Sciatic nerve (tissue), 2 donors: Measurements from ENCODE around the gene ZNF574. TPM values are rescaled to one million over a fixed set of nuclear protein-coding genes. Genes with fewer than 3 reads are reported as not detected.

ENCODE experiments used
- ATAC-seq: fragments of 200-7000 bp; cut with Tn5 transposase; one replicate; pipeline ENCODE4 v1.9.1; 2020; ENCODE audit warnings: mild to moderate bottlenecking, moderate library complexity
- DNase-seq: peaks from one replicate; pipeline ENCODE4 v3.0.0-alpha.2; 2020; ENCODE audit warnings: low spot score
- intact Hi-C: fragments of 100-400 bp; cut with DNase I; formaldehyde crosslinking; loops from one replicate; pipeline ENCODE4 v1.14.2; 2022
- total RNA-seq: library from RNA; stranded (reverse); fragmentation: NEBNext Ultra II Directional; extraction: Animal tissue kit (Norgen Biotek cat#: 25700); gene quantifications from one replicate; pipeline ENCODE4 v1.2.1, GENCODE V29; 2021
- donor health status: DM: no; HTN: no; CAD: no.
- donor health status: DM: no; HTN: no; CAD: no.

ZNF574 gene
- total RNA-seq, 1 donor from 2014 or later: 13.2 TPM

DNA sequence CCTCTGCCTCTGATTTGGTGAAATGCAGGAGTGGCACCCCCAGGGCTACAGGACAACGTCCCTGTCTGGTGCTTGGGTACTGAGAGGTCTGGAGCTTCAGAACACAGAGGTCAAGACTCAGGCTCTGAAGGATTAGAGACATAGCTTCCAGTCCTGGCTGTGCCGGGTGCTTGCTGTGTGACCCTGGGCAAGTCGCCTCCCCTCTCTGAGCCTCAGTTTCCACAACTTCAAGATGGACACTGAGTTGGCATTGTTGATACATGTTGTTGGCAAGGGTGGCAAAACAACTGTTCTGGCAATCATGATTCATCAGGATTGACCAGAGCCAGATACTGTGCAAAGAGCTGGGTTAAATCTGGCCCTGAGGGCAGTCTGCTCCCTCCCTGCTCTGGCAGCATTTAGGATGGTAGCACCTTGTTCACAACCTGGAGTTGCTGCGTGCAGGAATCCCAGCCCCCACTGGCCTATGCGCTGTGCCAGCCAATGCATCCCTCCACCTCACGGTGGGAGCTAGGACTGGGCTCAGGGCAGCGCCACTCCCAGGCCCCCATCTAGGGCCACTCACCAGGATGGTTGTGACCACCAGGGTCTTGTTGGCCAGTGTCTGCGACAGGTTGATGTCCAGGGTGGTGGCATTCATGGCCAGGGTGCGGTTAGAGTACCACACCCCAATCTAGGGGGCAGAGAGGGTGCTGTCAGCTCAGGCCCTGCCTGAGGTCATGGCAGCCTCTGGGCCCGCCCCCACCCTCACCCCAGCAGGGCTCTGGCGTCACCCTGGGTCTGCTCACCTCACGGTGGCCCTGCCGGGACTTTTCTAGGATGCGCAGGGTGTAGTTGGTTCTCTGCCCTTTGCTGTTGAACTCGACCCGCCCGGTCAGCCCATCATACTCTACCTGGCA lies 22.7 kb upstream of the ZNF574 start:
- ATAC-seq: no peak
- no peak for DNase-seq
- intact Hi-C loops: no loop called here

GRCh38 chr19:42054205-42054604 lies 21.8 kb upstream of the ZNF574 start:
- ATAC-seq: no peak
- intact Hi-C loops: no loop called here
- DNase-seq: no peak

DNA sequence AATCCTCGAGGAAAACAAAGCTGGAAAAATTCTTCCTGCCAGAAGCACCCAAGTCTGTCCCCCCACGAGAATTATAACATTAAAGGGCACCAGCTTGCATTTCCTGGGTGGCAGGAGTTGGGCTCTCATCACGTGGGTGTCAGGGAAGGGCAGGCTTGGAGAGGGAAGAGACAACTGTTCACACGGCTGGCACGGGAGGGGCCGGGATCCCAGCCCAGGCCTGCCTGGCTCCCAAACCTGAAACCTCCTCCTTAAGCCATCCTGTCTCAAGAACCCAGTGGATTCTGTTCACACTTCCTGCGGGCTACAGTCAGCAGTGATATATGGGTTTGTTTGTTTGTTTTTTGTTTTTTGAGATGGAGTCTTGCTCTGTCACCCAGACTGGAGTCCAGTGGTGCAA lies 18.1 kb upstream of the ZNF574 start:
- no peak for ATAC-seq
- intact Hi-C loops: no loop called here
- no peak for DNase-seq

DNA sequence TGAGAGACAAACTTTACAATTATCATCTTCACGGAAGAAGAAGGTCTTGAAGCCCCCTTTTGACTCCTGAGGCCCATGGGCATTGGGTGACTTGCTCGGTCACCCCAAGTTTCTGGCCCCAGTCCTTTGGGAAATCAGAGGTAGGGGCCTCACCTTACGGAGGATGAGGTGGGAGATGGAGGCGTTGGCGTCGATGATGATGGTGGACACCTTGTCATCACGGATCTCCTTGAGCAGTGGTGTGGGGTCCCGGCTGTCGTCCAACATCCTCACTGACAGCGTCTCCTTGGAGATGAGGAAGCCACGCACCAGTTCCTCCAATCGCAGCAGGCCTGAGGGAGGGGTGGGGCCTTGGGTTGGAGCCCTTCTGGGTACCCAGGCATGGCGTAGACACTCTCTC lies 16.8 kb upstream of the ZNF574 start:
- intact Hi-C loops: no loop called here
- ATAC-seq (no peak), DNase-seq (no peak)

- DNase-seq (no peak), ATAC-seq (no peak)
- intact Hi-C loops: no loop called here
Measured at GRCh38 chr19:42060117-42060516, 15.8 kb upstream of the ZNF574 start.

GRCh38 chr19:42062381-42062780 lies 13.6 kb upstream of the ZNF574 start:
- DNase-seq: no peak
- ATAC-seq: no peak
- intact Hi-C loops: no loop called here

DNA sequence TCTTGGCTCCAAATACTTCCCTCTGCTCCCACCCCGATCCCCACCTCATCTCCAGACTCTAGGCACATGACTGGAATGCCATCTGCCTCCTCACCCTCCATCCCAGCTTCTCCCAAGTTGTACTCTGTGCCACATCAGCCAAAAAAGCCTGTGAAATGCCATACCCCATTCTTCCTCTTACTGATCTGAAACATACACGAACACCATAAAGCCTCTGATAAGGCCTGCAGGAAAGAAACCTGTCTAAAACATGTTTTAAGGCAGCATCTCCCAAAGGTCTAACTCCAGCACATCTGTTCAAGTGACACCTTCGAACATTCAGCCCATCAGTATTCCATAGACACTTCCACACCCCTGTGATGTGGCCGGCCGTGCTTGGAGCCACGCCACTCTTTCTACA lies 11.5 kb upstream of the ZNF574 start:
- DNase-seq (no peak), ATAC-seq (no peak)
- intact Hi-C loops: no loop called here

- no peak for ATAC-seq
- intact Hi-C loops: no loop called here
- no peak for DNase-seq
Measured at GRCh38 chr19:42065051-42065450, 10.9 kb upstream of the ZNF574 start.

DNA sequence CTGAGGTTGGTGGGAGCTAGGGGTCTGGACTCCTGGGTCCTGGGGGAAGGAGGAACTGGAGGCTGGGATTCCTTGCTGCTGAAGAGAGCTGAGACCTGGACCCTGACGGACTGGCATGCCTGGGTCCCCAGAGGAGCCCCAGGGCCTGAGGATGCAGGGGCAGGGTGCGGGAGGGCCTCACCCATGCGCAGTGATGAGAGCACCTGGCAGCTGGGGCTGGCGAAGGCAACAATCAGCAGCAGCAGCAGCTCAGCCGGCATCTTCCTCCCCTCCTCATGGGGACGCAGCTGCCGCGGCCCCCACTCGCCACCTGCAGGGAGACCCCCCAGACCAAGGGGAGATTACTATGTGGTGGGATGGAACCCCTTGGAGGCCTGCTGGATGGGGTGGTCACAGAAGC lies 10.5 kb upstream of the ZNF574 start:
- no peak for ATAC-seq
- intact Hi-C loops: no loop called here
- DNase-seq: no peak

DNA sequence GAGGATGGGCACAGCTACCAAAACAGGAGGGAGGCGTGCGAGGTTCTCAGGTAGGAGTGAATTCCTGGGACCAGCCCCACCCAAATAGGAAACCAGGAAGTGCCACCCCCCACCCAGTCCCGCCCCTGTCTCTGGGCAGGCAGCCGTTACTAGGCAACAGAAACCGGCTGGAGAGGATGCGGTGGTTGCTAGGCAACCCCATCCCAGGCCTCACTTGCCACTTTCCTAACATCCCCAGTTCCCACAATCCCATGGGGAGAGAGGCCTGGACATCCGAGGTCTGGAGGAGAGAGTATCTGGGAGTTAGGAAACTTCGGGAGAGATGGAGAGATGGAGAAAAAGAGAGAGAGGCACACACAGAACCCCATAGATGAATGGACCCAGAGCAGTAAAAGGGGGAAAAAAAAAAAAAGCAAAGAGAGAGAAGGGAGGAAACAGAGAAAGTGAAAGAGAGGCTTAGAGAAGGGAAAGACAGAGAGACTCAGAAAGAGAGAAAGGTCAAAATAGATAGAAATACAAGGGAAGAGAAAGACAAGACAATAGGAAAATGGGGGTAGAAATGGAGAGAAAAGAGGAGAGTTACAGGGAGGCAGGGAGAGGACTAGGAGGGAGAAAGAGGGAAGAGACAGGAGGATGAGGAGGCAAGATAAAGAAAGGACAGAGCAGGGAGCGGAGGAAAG lies 9.8 kb upstream of the ZNF574 start:
- ATAC-seq: no peak
- intact Hi-C loops: no loop called here
- DNase-seq: no peak

DNA sequence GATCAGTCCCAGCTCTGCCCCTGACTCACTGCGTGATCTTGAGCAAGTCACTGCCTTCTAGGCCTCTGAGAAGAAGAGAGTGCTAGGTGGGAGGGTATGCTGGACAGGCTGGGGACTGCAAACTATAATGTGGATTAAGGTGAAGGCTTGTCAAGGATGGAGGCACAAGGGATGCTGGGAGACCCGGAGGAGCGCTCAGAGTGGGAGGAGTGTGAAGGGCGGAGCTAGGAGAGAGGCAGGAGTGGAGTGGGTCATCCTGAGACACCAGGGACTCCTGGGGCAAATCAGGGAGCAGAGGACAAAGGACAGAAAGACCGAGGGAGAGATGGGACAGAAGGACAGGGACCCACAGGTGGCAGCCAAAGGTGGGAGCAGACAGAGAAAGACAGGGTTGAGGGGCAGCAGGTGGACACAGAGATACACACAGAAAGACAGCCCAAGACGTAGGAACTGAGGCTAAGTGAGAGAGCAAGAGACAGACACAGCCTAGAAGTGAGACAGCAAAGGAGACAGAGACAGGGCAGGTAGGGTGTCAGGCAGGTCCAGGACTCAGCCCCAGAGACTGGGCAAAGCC lies 8.6 kb upstream of the ZNF574 start:
- ATAC-seq: no peak
- intact Hi-C loops: no loop called here
- DNase-seq: no peak

GRCh38 chr19:42068361-42068755 lies 7.6 kb upstream of the ZNF574 start:
- DNase-seq (no peak), ATAC-seq (peak; percentile 22)
- intact Hi-C loops: no loop called here

DNA sequence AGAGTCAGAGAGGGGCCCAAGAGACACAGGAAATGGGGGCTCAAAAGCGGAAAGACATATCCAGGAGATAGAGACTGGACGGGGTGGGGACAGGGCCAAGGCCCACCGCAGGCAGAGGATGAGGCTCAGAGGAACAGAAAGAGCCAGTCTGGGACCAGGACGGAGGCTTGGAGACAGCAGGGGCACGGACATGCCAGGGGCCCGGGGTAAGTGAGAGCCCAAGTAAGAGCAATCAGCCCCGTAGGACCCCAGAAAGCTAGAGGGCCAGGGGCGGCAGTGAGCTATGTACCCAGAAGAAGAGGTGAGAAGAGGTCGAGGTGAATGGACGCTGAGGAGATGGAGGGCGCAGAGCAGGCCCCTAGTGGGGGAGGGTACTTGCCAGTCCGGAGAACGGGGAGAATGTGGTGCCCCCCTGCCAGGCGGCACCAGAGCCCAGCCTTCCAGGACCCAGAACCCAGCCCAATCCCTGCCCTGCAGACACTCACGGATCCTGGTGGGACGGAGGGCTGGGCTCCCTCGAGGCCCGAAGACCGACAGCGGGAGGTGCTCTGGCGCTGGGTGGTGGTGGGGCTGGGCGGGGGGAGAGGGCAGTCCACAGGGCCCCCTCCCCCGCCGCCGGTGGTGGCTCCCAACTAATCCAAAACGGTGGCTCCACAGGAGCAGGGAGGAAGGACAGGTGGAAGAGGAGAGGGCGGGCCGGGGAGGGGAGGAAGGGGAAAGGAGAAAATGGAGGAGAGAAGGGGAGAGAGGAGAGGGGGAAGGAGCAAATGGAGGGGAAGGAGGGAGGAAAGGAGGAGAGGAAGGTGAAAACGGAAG lies 7.0 kb upstream of the ZNF574 start:
- peak; percentile 52 for ATAC-seq
- no peak for DNase-seq
- intact Hi-C loops: no loop called here

- DNase-seq (no peak), ATAC-seq (peak; percentile 51)
- intact Hi-C loops: no loop called here
Measured at GRCh38 chr19:42069619-42070351, 6.2 kb upstream of the ZNF574 start, which contains the start of gene GRIK5. Gene GRIK5, minus strand, starts transcription at chr19:42070206. Its CDS starts 4,436 bp downstream, at chr19:42065770.

GRCh38 chr19:42071247-42071646 lies 4.7 kb upstream of the ZNF574 start:
- DNase-seq: no peak
- no peak for ATAC-seq
- intact Hi-C loops: no loop called here

DNA sequence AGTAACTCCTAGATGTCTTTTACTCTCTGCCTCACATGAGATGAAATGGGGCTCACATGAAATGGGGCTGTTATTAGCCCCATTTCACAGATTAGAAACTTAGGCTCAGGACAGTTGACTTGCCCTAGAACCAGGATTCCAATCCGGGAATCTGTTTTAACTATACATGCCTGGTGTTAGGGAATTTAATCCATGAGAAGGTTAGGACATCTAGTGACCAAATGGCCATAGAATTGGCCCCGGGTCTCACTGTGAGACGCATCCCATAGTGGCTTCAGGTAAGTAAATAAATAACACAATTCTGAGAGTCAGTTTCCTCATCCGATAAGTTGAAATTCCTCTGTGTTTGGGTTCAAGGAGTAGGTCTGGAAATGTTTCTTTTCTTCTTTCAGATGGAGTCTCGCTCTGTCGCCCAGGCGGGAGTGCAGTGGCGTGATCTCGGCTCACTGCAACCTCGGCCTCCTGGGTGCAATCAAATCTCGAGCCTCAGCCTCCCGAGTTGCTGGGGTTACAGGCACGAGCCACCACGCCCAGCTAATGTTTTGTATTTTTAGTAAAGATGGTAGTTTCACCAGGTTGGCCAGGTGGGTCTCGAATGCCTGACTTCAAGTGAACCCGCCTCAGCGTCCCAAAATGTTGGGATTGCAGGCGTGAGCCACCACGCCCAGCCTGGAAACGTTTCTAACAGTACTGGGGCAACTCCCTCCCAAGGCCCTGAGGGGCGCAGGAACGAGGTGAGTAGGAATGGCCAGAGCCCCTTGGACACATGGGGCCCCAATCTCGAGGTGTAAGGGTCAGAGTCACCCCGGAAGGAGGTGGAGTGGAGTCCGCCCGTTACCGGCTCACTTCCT lies 1.2 kb upstream of the ZNF574 start:
- intact Hi-C loops: no loop called here
- no peak for DNase-seq
- peak; percentile 25 for ATAC-seq

DNA sequence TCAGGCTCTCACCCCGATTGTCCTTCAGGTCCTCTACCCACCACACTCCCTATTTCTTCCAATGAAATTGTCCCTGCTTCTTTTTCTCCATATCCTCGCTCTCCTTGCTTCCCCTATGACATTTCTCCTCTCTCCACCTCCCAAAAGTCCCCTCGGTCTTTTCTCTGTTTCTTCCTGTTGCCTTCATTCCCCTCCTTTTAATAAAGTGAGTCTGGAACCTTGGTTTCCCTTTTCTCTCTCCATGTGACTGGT lies 676 bp upstream of the ZNF574 start:
- DNase-seq (no peak), ATAC-seq (no peak)
- intact Hi-C loops: no loop called here

GRCh38 chr19:42076380-42076944 lies 496 bp downstream of the ZNF574 start:
- ATAC-seq (no peak), DNase-seq (peak; percentile 82)
- intact Hi-C loops: no loop called here
